Measurements from ENCODE around the gene ADRA2B. TPM values are rescaled to one million over a fixed set of nuclear protein-coding genes. Genes with fewer than 3 reads are reported as not detected.

Gene ADRA2B
- total and polyA plus RNA-seq, 9 donors = 0.48 to 1.8 (median 1.0) TPM

DNA sequence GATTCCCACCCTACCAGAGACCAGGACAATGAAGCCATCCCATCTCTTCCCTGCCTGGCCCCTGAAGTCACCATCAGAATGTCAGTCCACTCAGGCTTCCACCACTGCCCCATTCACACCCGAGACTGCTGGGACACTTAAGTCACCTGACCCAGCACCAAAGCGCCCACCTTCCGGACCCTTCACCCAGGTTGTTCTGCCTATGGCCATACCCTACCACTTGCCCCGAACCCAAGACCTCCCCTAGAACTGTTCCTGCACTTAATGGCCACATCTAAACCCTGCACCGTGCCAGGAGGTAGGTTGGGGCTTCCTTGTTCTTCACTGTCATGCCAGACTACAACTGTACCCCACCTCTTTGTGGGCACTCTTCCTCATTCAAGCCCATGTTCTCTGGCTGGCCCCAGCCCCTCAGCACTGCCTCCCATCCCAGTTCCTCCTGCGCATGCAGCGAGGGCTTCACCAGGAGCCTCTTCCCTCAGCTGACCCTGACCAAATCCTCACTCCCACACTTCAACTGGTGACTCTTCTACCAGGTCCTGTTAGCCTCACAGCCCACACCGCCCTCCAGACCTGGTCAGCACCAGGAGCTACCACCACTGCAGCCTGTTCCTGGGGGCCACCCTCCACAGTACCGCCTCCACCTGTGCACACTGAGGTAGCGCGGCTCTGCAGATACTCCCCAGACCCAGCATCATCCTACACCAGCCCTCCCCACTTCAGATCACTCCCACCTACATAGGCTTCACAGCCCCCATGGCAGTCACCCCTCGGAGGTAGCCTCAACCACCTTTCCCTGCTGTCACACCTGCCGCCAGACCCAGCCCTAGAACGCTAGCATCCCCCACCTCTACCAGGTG, 8.3 kb upstream of the ADRA2B start:
- Histone ChIP-seq H3K4me1 (ENCODE audit: insufficient read depth) (no peaks in the 10 kb centered on the region), H3K27ac (no peak overlapping the region), H3K36me3 (no peaks in the 10 kb centered on the region), H3K27me3 (no peaks in the 10 kb centered on the region), H3K4me3 (no peak overlapping the region), H3K9me3 (no peaks in the 10 kb centered on the region)
- DNase-seq = no peak
- intact Hi-C loops (cut with DNase I) = no loop called here
- no peak for TF ChIP-seq POLR2A (IDR thresholded peaks at IDR 0.05)
- no peak for TF ChIP-seq EP300 (IDR thresholded peaks at IDR 0.05)
- TF ChIP-seq CTCF (IDR thresholded peaks at IDR 0.05) = no peak
- WGBS, 3 donors = 89 to 92% (median 91%) methylated on average over 14 of the region's 14 CpGs

- H3K36me3 ChIP-seq = no peaks in the 10 kb centered on the region
- no peaks in the 10 kb centered on the region for H3K9me3 ChIP-seq
- H3K4me3 ChIP-seq = no peak overlapping the region
- no peak overlapping the region for H3K27ac ChIP-seq
- no peaks in the 10 kb centered on the region for H3K27me3 ChIP-seq
- 87 to 91% (median 90%) methylated on average over 11 of the region's 11 CpGs for WGBS, 3 donors
- no peaks in the 10 kb centered on the region for H3K4me1 ChIP-seq (ENCODE audit: insufficient read depth)
- intact Hi-C loops (cut with DNase I) = no loop called here
- TF ChIP-seq CTCF (IDR thresholded peaks at IDR 0.05) = no peak
- TF ChIP-seq POLR2A (IDR thresholded peaks at IDR 0.05) = no peak
- TF ChIP-seq EP300 (IDR thresholded peaks at IDR 0.05) = no peak
- DNase-seq = no peak
These were observed 7.6 kb upstream of the ADRA2B start for GRCh38 chr2:96123936-96124335.

- no peak for DNase-seq
- intact Hi-C loops (cut with DNase I) = no loop called here
- Histone ChIP-seq H3K27ac (no peak overlapping the region), H3K27me3 (no peaks in the 10 kb centered on the region), H3K36me3 (no peaks in the 10 kb centered on the region), H3K4me1 (ENCODE audit: insufficient read depth) (no peaks in the 10 kb centered on the region), H3K9me3 (no peaks in the 10 kb centered on the region), H3K4me3 (no peak overlapping the region)
- 86 to 100% (median 91%) methylated on average over 1 of the region's 1 CpG for WGBS, 3 donors
- TF ChIP-seq EP300 (IDR thresholded peaks at IDR 0.05) (no peak), CTCF (IDR thresholded peaks at IDR 0.05) (no peak), POLR2A (IDR thresholded peaks at IDR 0.05) (no peak)
These were observed 6.9 kb upstream of the ADRA2B start for GRCh38 chr2:96123290-96123689.

GRCh38 chr2:96122391-96122790, 6.0 kb upstream of the ADRA2B start:
- Histone ChIP-seq H3K27ac (no peak overlapping the region), H3K27me3 (no peaks in the 10 kb centered on the region), H3K4me1 (ENCODE audit: insufficient read depth) (no peaks in the 10 kb centered on the region), H3K36me3 (no peaks in the 10 kb centered on the region), H3K4me3 (no peak overlapping the region), H3K9me3 (no peaks in the 10 kb centered on the region)
- TF ChIP-seq EP300 (IDR thresholded peaks at IDR 0.05) = no peak
- no peak for TF ChIP-seq CTCF (IDR thresholded peaks at IDR 0.05)
- no peak for TF ChIP-seq POLR2A (IDR thresholded peaks at IDR 0.05)
- 73 to 84% (median 83%) methylated on average over 5 of the region's 5 CpGs for WGBS, 3 donors
- no peak for DNase-seq
- intact Hi-C loops (cut with DNase I) = no loop called here
